ENCODE data around the gene OLFML2A. TPM values are rescaled to one million over a fixed set of nuclear protein-coding genes. Genes with fewer than 3 reads are reported as not detected.
A peak's percentile ranks its signal among the peaks of the same experiment; 100 is the strongest.
"Not testable (repeated sequence)": the region's sequence is repeated elsewhere in the genome, so short reads cannot be mapped to it uniquely, and the experiment has no call there.

The OLFML2A gene
- not detected for polyA plus RNA-seq

- Mint-ChIP-seq H3K9me3 (no peaks in the 10 kb centered on the region), H3K36me3 (no peaks in the 10 kb centered on the region), H3K27me3 (ENCODE audit: low read depth in 3 of 3) (peaks cover 9 to 19% (median 15%) of the 10 kb centered on the region in 3 donors), H3K4me1 (peaks cover 16 to 19% of the 10 kb centered on the region in 2 donors), H3K4me3 (peak within 1 kb of the TSS; percentile 35 to 73 (median 70)), H3K27ac (no peak within 1 kb of the TSS)
- DNase-seq: no peak
Observed at GRCh38 chr9:124776954-124777648, at the start of gene OLFML2A. Gene OLFML2A (plus strand): TSS chr9:124777133. CDS start chr9:124777271, 138 bp downstream.

DNA sequence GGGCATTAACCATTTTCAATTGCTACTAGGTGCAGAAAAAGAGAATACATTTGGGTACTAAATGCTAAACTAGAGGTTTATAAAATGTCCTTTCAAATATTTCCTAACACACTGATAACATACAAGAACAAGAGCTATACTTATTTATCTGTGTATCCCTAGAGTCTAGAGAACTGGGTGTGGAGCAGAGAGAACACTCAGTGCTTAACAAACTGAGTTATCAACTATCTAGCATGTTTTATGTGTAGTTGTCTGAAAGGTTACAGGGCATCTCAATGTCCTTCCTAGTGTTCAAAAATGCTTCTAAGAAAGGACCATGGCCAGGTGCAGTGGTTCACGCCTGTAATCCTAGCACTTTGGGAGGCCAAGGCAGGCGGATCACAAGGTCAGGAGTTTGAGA lies 46.2 kb upstream of the OLFML2A start:
- peaks cover 0 to 1% (median 0%) of the 10 kb centered on the region in 3 donors for H3K27me3 Mint-ChIP-seq (ENCODE audit: low read depth in 3 of 3)
- peaks cover 0 to 3% (median 0%) of the 10 kb centered on the region in 3 donors for H3K36me3 Mint-ChIP-seq
- no peak overlapping the region for H3K4me3 Mint-ChIP-seq
- no peaks in the 10 kb centered on the region for H3K9me3 Mint-ChIP-seq
- H3K4me1 Mint-ChIP-seq: no peaks in the 10 kb centered on the region
- no peak overlapping the region for H3K27ac Mint-ChIP-seq
- DNase-seq: no peak

- no peak overlapping the region for H3K4me3 Mint-ChIP-seq
- no peak overlapping the region for H3K27ac Mint-ChIP-seq
- H3K9me3 Mint-ChIP-seq: no peaks in the 10 kb centered on the region
- peaks cover 0 to 4% (median 1%) of the 10 kb centered on the region in 3 donors for H3K27me3 Mint-ChIP-seq (ENCODE audit: low read depth in 3 of 3)
- H3K36me3 Mint-ChIP-seq: peaks cover 0 to 3% (median 0%) of the 10 kb centered on the region in 3 donors
- no peak for DNase-seq
- no peaks in the 10 kb centered on the region for H3K4me1 Mint-ChIP-seq
Observed at GRCh38 chr9:124733964-124734740, 42.8 kb upstream of the OLFML2A start.

DNA sequence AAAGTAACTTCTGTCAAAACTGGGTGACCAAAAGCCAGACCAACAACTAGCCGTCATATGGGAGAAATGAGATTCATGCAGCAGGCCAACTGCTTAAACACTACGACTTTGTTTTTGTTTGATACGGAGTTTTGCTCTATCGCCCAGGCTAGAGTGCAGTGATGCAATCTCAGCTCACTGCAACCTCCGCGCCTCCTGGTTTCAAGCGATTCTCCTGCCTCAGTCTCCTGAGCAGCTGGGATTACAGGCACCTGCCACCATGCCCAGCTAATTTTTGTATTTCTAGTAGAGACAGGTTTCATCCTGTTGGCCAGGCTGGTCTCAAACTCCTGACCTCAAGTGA lies 42.2 kb upstream of the OLFML2A start:
- not testable (repeated sequence) for H3K4me1 Mint-ChIP-seq; H3K9me3 Mint-ChIP-seq; H3K36me3 Mint-ChIP-seq; H3K27ac Mint-ChIP-seq; DNase-seq; H3K4me3 Mint-ChIP-seq; H3K27me3 Mint-ChIP-seq (ENCODE audit: low read depth in 3 of 3)

DNA sequence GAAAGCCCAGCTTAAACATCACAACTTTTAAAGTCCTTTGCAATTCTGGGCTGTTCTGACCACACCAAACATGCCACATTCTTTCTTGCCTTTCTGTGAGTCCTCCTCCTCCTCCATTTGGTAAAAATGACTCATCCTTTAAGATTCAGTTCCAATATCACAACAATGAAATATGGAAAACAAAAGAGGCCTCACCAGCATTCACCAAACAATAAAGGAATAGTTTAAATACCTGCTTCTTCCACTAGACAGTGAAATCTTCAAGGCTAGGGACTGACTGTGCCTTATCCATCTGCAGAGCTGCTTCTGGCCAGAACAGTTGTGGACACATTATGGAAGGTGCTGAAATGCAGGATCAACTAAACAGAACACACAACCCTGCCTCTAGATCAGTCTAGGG lies 41.8 kb upstream of the OLFML2A start:
- Mint-ChIP-seq H3K9me3 (no peaks in the 10 kb centered on the region), H3K36me3 (peaks cover 0 to 3% (median 0%) of the 10 kb centered on the region in 3 donors), H3K27me3 (ENCODE audit: low read depth in 3 of 3) (peaks cover 0 to 6% (median 1%) of the 10 kb centered on the region in 3 donors), H3K27ac (no peak overlapping the region), H3K4me1 (no peaks in the 10 kb centered on the region), H3K4me3 (no peak overlapping the region)
- no peak for DNase-seq

- H3K27ac Mint-ChIP-seq; H3K36me3 Mint-ChIP-seq; DNase-seq; H3K4me1 Mint-ChIP-seq; H3K27me3 Mint-ChIP-seq (ENCODE audit: low read depth in 3 of 3); H3K4me3 Mint-ChIP-seq; H3K9me3 Mint-ChIP-seq: not testable (repeated sequence)
Observed at GRCh38 chr9:124738075-124738474, 38.9 kb upstream of the OLFML2A start.

- Mint-ChIP-seq H3K27ac (no peak overlapping the region), H3K27me3 (ENCODE audit: low read depth in 3 of 3) (peaks cover 0 to 6% (median 2%) of the 10 kb centered on the region in 3 donors), H3K4me3 (no peak overlapping the region), H3K9me3 (no peaks in the 10 kb centered on the region), H3K4me1 (no peaks in the 10 kb centered on the region), H3K36me3 (no peaks in the 10 kb centered on the region)
- DNase-seq: no peak
Observed at GRCh38 chr9:124739360-124739759, 37.6 kb upstream of the OLFML2A start.

- Mint-ChIP-seq H3K9me3 (no peaks in the 10 kb centered on the region), H3K4me3 (no peak overlapping the region), H3K27ac (no peak overlapping the region), H3K27me3 (ENCODE audit: low read depth in 3 of 3) (peaks cover 0 to 6% (median 2%) of the 10 kb centered on the region in 3 donors), H3K36me3 (no peaks in the 10 kb centered on the region), H3K4me1 (no peaks in the 10 kb centered on the region)
- no peak for DNase-seq
Observed at GRCh38 chr9:124741149-124741548, 35.8 kb upstream of the OLFML2A start.

- Mint-ChIP-seq H3K4me3 (no peak overlapping the region), H3K9me3 (no peaks in the 10 kb centered on the region), H3K36me3 (no peaks in the 10 kb centered on the region), H3K27me3 (ENCODE audit: low read depth in 3 of 3) (peaks cover 0 to 6% (median 2%) of the 10 kb centered on the region in 3 donors), H3K27ac (no peak overlapping the region), H3K4me1 (no peaks in the 10 kb centered on the region)
- DNase-seq: no peak
Observed at GRCh38 chr9:124741662-124742061, 35.3 kb upstream of the OLFML2A start.

DNA sequence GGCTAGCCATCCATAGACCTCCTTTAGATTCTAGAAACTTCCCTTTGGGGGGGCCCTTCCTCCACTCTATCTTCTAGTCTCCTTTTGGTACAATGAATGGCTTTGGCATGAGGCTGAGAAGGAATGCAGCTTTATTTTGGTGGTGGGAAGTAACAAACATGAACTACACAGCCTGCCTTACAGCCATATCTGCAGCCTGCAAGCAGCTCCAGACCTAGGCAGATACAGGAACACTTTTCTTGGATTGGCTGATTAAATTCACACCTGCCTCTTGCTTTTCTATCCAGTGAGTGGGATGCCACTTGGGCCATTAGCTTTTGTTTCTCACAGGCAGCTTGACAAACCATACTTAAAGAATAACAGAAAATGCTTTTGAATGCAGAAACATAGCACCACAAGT lies 34.0 kb upstream of the OLFML2A start:
- H3K4me3 Mint-ChIP-seq: no peak overlapping the region
- peaks cover 0 to 2% (median 2%) of the 10 kb centered on the region in 3 donors for H3K27me3 Mint-ChIP-seq (ENCODE audit: low read depth in 3 of 3)
- no peak overlapping the region for H3K27ac Mint-ChIP-seq
- H3K4me1 Mint-ChIP-seq: no peaks in the 10 kb centered on the region
- no peak for DNase-seq
- H3K9me3 Mint-ChIP-seq: no peaks in the 10 kb centered on the region
- no peaks in the 10 kb centered on the region for H3K36me3 Mint-ChIP-seq

GRCh38 chr9:124743686-124744348 lies 33.1 kb upstream of the OLFML2A start:
- no peak overlapping the region for H3K4me3 Mint-ChIP-seq
- H3K4me1 Mint-ChIP-seq: no peaks in the 10 kb centered on the region
- H3K9me3 Mint-ChIP-seq: no peaks in the 10 kb centered on the region
- H3K27me3 Mint-ChIP-seq (ENCODE audit: low read depth in 3 of 3): peaks cover 0 to 2% (median 2%) of the 10 kb centered on the region in 3 donors
- no peaks in the 10 kb centered on the region for H3K36me3 Mint-ChIP-seq
- no peak for DNase-seq
- H3K27ac Mint-ChIP-seq: no peak overlapping the region

DNA sequence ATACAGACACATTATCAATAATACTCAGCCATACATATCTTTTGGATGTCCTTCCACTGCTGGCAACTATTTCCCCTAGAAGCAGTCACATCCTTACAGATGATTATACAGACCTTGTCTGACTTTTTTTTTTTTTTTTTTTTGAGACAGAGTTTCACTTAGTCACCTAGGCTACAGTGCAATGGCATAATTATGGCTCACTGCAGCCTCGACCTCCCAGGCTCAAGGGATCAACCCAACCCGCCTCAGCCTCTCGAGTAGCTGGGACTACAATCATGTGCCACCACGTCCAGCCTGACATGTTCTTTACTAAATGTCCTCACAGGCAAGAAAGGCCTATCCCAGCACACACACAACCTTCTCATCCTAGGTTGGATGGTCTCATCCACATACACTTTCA lies 29.9 kb upstream of the OLFML2A start:
- no peak for DNase-seq
- Mint-ChIP-seq H3K4me1 (no peaks in the 10 kb centered on the region), H3K9me3 (no peaks in the 10 kb centered on the region)

GRCh38 chr9:124749284-124749683 lies 27.6 kb upstream of the OLFML2A start:
- no peak overlapping the region for H3K27ac Mint-ChIP-seq
- H3K36me3 Mint-ChIP-seq: no peaks in the 10 kb centered on the region
- DNase-seq: no peak
- H3K9me3 Mint-ChIP-seq: no peaks in the 10 kb centered on the region
- H3K4me3 Mint-ChIP-seq: no peak overlapping the region
- no peaks in the 10 kb centered on the region for H3K4me1 Mint-ChIP-seq
- peaks cover 0 to 7% (median 3%) of the 10 kb centered on the region in 3 donors for H3K27me3 Mint-ChIP-seq (ENCODE audit: low read depth in 3 of 3)

More for the DNA sequence above, 29.9 kb upstream of the OLFML2A start:
- Mint-ChIP-seq H3K36me3 (no peaks in the 10 kb centered on the region), H3K27me3 (ENCODE audit: low read depth in 3 of 3) (peaks cover 0 to 4% (median 0%) of the 10 kb centered on the region in 3 donors), H3K4me3 (no peak overlapping the region), H3K27ac (no peak overlapping the region)

GRCh38 chr9:124749781-124750180 lies 27.2 kb upstream of the OLFML2A start:
- Mint-ChIP-seq H3K36me3 (no peaks in the 10 kb centered on the region), H3K4me1 (no peaks in the 10 kb centered on the region), H3K27ac (no peak overlapping the region), H3K9me3 (no peaks in the 10 kb centered on the region), H3K4me3 (no peak overlapping the region), H3K27me3 (ENCODE audit: low read depth in 3 of 3) (peaks cover 0 to 8% (median 5%) of the 10 kb centered on the region in 3 donors)
- DNase-seq: no peak
